ENCODE results near the gene IQCK. TPM values are rescaled to one million over a fixed set of nuclear protein-coding genes. Genes with fewer than 3 reads are reported as not detected.

Gene IQCK
- polyA plus RNA-seq, 3 donors = 0.52 to 1.2 (median 0.58) TPM

GRCh38 chr16:19717314-19717713 lies 757 bp upstream of the IQCK start:
- WGBS (ENCODE audit: insufficient coverage) = 0% methylated on average over 1 of the region's 10 CpGs
- H3K9me3 ChIP-seq (replicated peaks in 1 of 2; ENCODE audit: control insufficient read depth in 1 of 2, insufficient read depth in 1 of 2, low read length in 2 of 2) = no peaks in the 10 kb centered on the region
- peaks cover 0 to 3% (median 0%) of the 10 kb centered on the region in 3 donors for H3K27me3 Mint-ChIP-seq (ENCODE audit: low read depth in 3 of 3)
- peaks cover 14 to 21% of the 10 kb centered on the region in 2 donors for H3K4me1 ChIP-seq (ENCODE audit: control insufficient read depth in 1 of 2, insufficient read depth in 2 of 2, low read length in 2 of 2)
- no peaks in the 10 kb centered on the region for H3K9me3 Mint-ChIP-seq
- peak overlapping the region; percentile 99 for H3K4me2 ChIP-seq (replicated peaks; ENCODE audit: extremely low read depth, low read length, poor library complexity, severe bottlenecking)
- no peaks in the 10 kb centered on the region for H3K27me3 ChIP-seq (ENCODE audit: control insufficient read depth in 2 of 2, insufficient read depth in 2 of 2, low read length in 2 of 2)
- H3K9ac ChIP-seq (ENCODE audit: insufficient read depth, low read length, poor library complexity, severe bottlenecking) = peak overlapping the region; percentile 74
- peaks cover 6 to 22% of the 10 kb centered on the region in 2 donors for H3K36me3 ChIP-seq (replicated peaks in 1 of 2; ENCODE audit: control insufficient read depth in 1 of 2, insufficient read depth in 2 of 2, low read length in 2 of 2)
- H3K27ac ChIP-seq (ENCODE audit: low read depth in 1 of 2, low read length in 2 of 2) = peak overlapping the region in 1 of 2 donors; percentile 61
- peak overlapping the region; percentile 100 for H2AFZ ChIP-seq (ENCODE audit: insufficient read depth, low read depth, low read length, poor library complexity, severe bottlenecking)
- H3K4me1 Mint-ChIP-seq = peaks cover 26% of the 10 kb centered on the region
- H3K4me3 Mint-ChIP-seq = peak overlapping the region; percentile 88 to 95
- DNase-seq = no peak
- peaks cover 7% of the 10 kb centered on the region for H3K79me2 ChIP-seq (ENCODE audit: insufficient read depth, low read length)
- no peak for TF ChIP-seq CTCF (IDR thresholded peaks at IDR 0.05)
- peak overlapping the region in 6 of 7 donors; percentile 50 to 82 (median 73) for H3K27ac Mint-ChIP-seq
- H3K4me3 ChIP-seq (replicated peaks in 1 of 3; ENCODE audit: low read depth in 2 of 3, low read length in 3 of 3) = peak overlapping the region; percentile 82 to 99 (median 97)
- peaks cover 15 to 19% of the 10 kb centered on the region in 2 donors for H3K36me3 Mint-ChIP-seq
- H4K20me1 ChIP-seq (ENCODE audit: insufficient read depth, low read length) = no peaks in the 10 kb centered on the region
- intact Hi-C loops (cut with micrococcal nuclease) = loop anchor here in 1 of 2 donors (5.0 to 10.0 kb wide), 2 partner anchors 160 to 653 kb away; partner anchors contain the start of genes COQ7 and VPS35L

- Mint-ChIP-seq H3K4me1 (peaks cover 26% of the 10 kb centered on the region), H3K9me3 (no peaks in the 10 kb centered on the region), H3K4me3 (peak overlapping the region; percentile 88 to 95), H3K27me3 (ENCODE audit: low read depth in 3 of 3) (peaks cover 0 to 3% (median 0%) of the 10 kb centered on the region in 3 donors), H3K27ac (peak overlapping the region in 1 of 7 donors; percentile 60), H3K36me3 (peaks cover 11 to 15% of the 10 kb centered on the region in 2 donors)
- Histone ChIP-seq H3K79me2 (ENCODE audit: insufficient read depth, low read length) (peaks cover 7% of the 10 kb centered on the region), H3K27ac (ENCODE audit: low read depth in 1 of 2, low read length in 2 of 2) (peak overlapping the region in 1 of 2 donors; percentile 26), H3K27me3 (ENCODE audit: control insufficient read depth in 2 of 2, insufficient read depth in 2 of 2, low read length in 2 of 2) (no peaks in the 10 kb centered on the region), H3K4me1 (ENCODE audit: control insufficient read depth in 1 of 2, insufficient read depth in 2 of 2, low read length in 2 of 2) (peaks cover 14 to 21% of the 10 kb centered on the region in 2 donors), H3K9ac (ENCODE audit: insufficient read depth, low read length, poor library complexity, severe bottlenecking) (peak overlapping the region; percentile 74), H3K9me3 (replicated peaks in 1 of 2; ENCODE audit: control insufficient read depth in 1 of 2, insufficient read depth in 1 of 2, low read length in 2 of 2) (no peaks in the 10 kb centered on the region), H3K4me3 (replicated peaks in 1 of 3; ENCODE audit: low read depth in 2 of 3, low read length in 3 of 3) (peak overlapping the region; percentile 82 to 99 (median 97)), H4K20me1 (ENCODE audit: insufficient read depth, low read length) (no peaks in the 10 kb centered on the region), H3K36me3 (replicated peaks in 1 of 2; ENCODE audit: control insufficient read depth in 1 of 2, insufficient read depth in 2 of 2, low read length in 2 of 2) (peaks cover 3 to 13% of the 10 kb centered on the region in 2 donors), H3K4me2 (replicated peaks; ENCODE audit: extremely low read depth, low read length, poor library complexity, severe bottlenecking) (peak overlapping the region; percentile 99), H2AFZ (ENCODE audit: insufficient read depth, low read depth, low read length, poor library complexity, severe bottlenecking) (peak overlapping the region; percentile 100)
- no peak for DNase-seq
- TF ChIP-seq CTCF (IDR thresholded peaks at IDR 0.05) = no peak
- intact Hi-C loops (cut with micrococcal nuclease) = loop anchor here in 1 of 2 donors (5.0 to 10.0 kb wide), 2 partner anchors 161 to 654 kb away; partner anchors contain the start of genes COQ7 and VPS35L
- WGBS (ENCODE audit: insufficient coverage) = 0% methylated on average over 18 of the region's 21 CpGs
Observed at GRCh38 chr16:19718624-19718965, 524 bp downstream of the IQCK start.
